Colonic mucosa (tissue), 4 donors: ENCODE results near the gene MT1M. TPM values are rescaled to one million over a fixed set of nuclear protein-coding genes. Genes with fewer than 3 reads are reported as not detected.
"Not testable (repeated sequence)": the region's sequence is repeated elsewhere in the genome, so short reads cannot be mapped to it uniquely, and the experiment has no call there.

Source experiments
- DNase-seq: peaks from one replicate; pipeline ENCODE4 v3.0.0-alpha.2; 2020
- H3K27ac ChIP-seq: fragments of 200-600 bp; one replicate; pipeline ENCODE4 v1.8.0; 2021
- H3K27me3 ChIP-seq: fragments of 200-600 bp; one replicate; pipeline ENCODE4 v1.8.0; 2021
- H3K36me3 ChIP-seq: fragments of 200-600 bp; one replicate; pipeline ENCODE4 v1.8.0; 2021
- H3K4me1 ChIP-seq: fragments of 200-600 bp; one replicate; pipeline ENCODE4 v1.8.0; 2021; ENCODE audit warnings: mild to moderate bottlenecking
- H3K4me3 ChIP-seq: fragments of 200-600 bp; one replicate; pipeline ENCODE4 v1.8.0; 2021
- H3K9ac ChIP-seq, 2 donors: one replicate each; pipeline ENCODE4 v1.7.0; 2013; ENCODE audit warnings: control low read depth in 2 of 2, low read depth in 2 of 2, low read length in 2 of 2
- H3K9me3 ChIP-seq: fragments of 200-600 bp; one replicate; pipeline ENCODE4 v1.8.0; 2021
- CTCF ChIP-seq: fragments of 200-600 bp; IDR thresholded peaks from one replicate; pipeline ENCODE4 v1.8.0; 2022; ENCODE audit warnings: antibody characterized with exemption, mild to moderate bottlenecking
- intact Hi-C: fragments of 100-400 bp; cut with DNase I; formaldehyde crosslinking; loops from one replicate; pipeline ENCODE4 v1.14.1; 2022
- total RNA-seq, 2 donors: library from RNA; stranded (reverse); fragmentation: NEBNext Ultra II Directional in 1 of 2; extraction: Animal tissue kit (Norgen Biotek cat#: 25700) in 1 of 2; gene quantifications; one replicate each; pipeline ENCODE4 v1.2.1, GENCODE V29; 2021
- donor health status: healthy.
- donor health status: DM: no; HTN: no; CAD: no.
- donor health status: DM: no; HTN: no; CAD: no.

Gene MT1M
- total RNA-seq, 2 donors from 2014 or later = 19.0 to 21.2 TPM

- intact Hi-C loops = no loop called here
- Histone ChIP-seq H3K27ac (no peak overlapping the region), H3K36me3 (no peaks in the 10 kb centered on the region), H3K9ac (no peak overlapping the region), H3K9me3 (no peaks in the 10 kb centered on the region), H3K4me3 (no peak overlapping the region), H3K4me1 (no peaks in the 10 kb centered on the region), H3K27me3 (peaks cover 27% of the 10 kb centered on the region)
- no peak for DNase-seq
- no peak for TF ChIP-seq CTCF
Measured at GRCh38 chr16:56672761-56673536, 40.5 kb downstream of the MT1M start.

- intact Hi-C loops = no loop called here
- peak; percentile 29 for TF ChIP-seq CTCF
- Histone ChIP-seq H3K4me3 (no peak overlapping the region), H3K36me3 (no peaks in the 10 kb centered on the region), H3K4me1 (no peaks in the 10 kb centered on the region), H3K9ac (no peak overlapping the region), H3K9me3 (no peaks in the 10 kb centered on the region), H3K27me3 (peaks cover 17% of the 10 kb centered on the region), H3K27ac (no peak overlapping the region)
- no peak for DNase-seq
Measured at GRCh38 chr16:56673921-56674320, 41.5 kb downstream of the MT1M start.

GRCh38 chr16:56674570-56674969 is 42.1 kb downstream of the MT1M start:
- intact Hi-C loops, H3K36me3 ChIP-seq, H3K4me3 ChIP-seq, H3K27ac ChIP-seq, H3K9me3 ChIP-seq, H3K4me1 ChIP-seq, H3K9ac ChIP-seq, DNase-seq: not testable (repeated sequence)
- H3K27me3 ChIP-seq = peaks cover 12% of the 10 kb centered on the region

GRCh38 chr16:56675685-56676210 is 43.3 kb downstream of the MT1M start:
- intact Hi-C loops = no loop called here
- Histone ChIP-seq H3K9me3 (no peaks in the 10 kb centered on the region), H3K4me3 (peak overlapping the region; percentile 29), H3K4me1 (no peaks in the 10 kb centered on the region), H3K36me3 (no peaks in the 10 kb centered on the region), H3K9ac (peak overlapping the region; percentile 30 to 46), H3K27ac (no peak overlapping the region), H3K27me3 (peaks cover 6% of the 10 kb centered on the region)
- no peak for DNase-seq
- TF ChIP-seq CTCF = no peak

GRCh38 chr16:56677474-56677873 is 45.0 kb downstream of the MT1M start:
- intact Hi-C loops = no loop called here
- H3K4me3 ChIP-seq = no peak overlapping the region
- peaks cover 6% of the 10 kb centered on the region for H3K27me3 ChIP-seq
- no peak overlapping the region for H3K9ac ChIP-seq
- no peak for DNase-seq
- no peaks in the 10 kb centered on the region for H3K9me3 ChIP-seq
- no peaks in the 10 kb centered on the region for H3K36me3 ChIP-seq
- H3K4me1 ChIP-seq = peaks cover under 1% of the 10 kb centered on the region
- no peak overlapping the region for H3K27ac ChIP-seq
- TF ChIP-seq CTCF = no peak

- Histone ChIP-seq H3K4me1 (peaks cover 9% of the 10 kb centered on the region), H3K27ac (no peak overlapping the region)
- TF ChIP-seq CTCF = no peak
Measured at GRCh38 chr16:56679078-56679730, 46.7 kb downstream of the MT1M start.

More at GRCh38 chr16:56679078-56679730, 46.7 kb downstream of the MT1M start:
- Histone ChIP-seq H3K36me3 (no peaks in the 10 kb centered on the region), H3K9ac (no peak overlapping the region), H3K9me3 (no peaks in the 10 kb centered on the region), H3K4me3 (no peak overlapping the region), H3K27me3 (peaks cover 6% of the 10 kb centered on the region)
- intact Hi-C loops = no loop called here
- DNase-seq = no peak
